NCI-H2107 treated with DMSO at 0.1 percent for 48 hours (cell line): Measurements from ENCODE around the gene MAN1B1.

ENCODE experiments used
- DNase-seq: peaks from one replicate; lab custom pipeline; 2025; ENCODE audit not compliant: unreplicated experiment; lab: John Stamatoyannopoulos, UW

MAN1B1 gene

DNA sequence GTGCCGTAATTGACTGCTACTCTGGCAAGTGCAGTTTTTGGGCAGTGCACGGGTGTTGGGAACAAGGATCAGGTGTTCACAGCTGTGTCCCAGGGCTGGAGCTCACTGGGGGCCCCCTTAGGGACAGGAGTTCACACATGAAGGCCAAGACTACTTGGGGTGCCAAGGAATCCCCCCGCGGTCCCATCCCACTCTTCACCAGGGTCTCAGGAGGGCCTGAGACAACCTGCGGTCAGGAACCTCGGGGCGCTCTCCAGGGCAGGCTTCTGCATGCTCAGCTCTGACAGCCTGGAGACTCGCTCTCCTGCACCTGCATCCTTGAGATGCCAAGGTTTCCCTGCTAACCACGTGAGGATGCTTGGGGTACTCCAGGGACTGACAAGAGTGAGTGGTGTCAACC lies 2.3 kb upstream of the MAN1B1 start:
- no peak for DNase-seq

DNA sequence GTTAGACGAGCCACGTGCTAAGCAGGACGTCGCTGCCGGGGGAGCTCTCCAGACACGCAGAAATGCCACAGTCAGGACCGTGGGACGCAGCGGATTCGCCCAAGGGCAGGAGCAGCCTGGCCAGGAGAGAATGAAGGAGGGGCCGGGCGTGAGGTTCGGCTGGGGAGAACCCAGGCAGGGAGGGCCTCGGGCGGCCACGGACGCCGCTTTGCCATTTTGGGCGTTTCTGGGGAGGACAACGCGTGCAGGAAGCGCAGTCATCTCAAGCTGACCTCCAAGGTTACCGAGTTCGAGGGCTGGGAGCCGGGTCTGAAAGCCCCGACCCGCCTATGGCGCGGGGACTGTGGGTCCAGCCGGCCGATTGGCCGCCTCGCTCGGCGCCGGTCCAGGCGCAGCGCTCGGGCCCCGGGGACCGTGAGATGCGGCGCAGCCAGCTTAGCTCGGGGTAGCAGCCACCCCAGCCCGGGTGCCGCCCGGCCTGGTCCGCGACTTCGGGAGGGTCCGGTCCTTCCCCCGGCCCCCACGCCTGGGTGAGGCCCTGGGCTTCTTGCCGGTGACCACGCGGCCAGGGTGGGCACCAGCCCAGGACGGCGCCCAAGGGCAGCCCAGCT lies 760 bp upstream of the MAN1B1 start:
- no peak for DNase-seq

DNA sequence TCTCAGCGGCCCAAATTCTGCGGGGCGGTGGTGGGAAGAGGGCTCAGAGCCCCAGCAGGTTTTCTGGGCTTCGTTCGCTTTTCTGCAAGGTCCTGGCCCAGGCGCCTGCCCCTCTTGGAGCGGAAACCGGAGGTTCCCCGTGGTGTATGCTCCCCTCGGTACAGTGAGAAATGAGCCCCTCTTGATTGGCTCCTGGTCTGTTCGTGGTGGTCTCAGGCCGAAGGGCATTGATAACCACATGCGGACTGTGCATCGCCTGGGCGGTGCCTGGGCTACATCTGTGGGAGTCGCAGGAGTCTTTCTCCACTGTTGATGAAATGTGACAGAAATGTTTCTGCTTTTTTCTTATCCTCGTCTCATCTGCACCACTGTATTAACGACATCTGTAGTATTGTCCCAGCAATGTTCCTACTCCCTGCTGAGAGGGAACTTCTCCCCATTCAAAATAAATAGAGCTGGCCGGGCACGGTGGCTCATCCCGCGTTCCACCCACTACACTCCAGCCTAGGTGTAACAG lies 682 bp downstream of the MAN1B1 start:
- no peak for DNase-seq

DNA sequence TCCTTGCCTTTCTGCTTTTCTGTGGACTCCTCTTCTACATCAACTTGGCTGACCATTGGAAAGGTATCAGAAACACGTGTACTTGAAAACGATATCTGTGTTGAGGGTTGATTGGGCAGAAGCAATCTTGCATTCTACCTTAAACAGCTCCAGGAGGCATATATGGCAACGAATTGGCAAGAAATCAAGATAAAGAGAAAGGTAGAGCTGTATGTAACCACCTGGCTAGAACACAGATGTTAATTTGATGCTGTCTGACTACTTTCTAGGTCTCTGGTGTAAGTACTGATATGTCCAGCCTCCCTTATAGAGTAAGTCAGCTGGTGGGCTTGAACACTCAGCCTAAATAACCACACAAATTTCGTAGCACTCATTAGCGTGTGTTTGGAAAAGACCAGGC lies 1.3 kb downstream of the MAN1B1 start:
- DNase-seq = peak; percentile 77

DNA sequence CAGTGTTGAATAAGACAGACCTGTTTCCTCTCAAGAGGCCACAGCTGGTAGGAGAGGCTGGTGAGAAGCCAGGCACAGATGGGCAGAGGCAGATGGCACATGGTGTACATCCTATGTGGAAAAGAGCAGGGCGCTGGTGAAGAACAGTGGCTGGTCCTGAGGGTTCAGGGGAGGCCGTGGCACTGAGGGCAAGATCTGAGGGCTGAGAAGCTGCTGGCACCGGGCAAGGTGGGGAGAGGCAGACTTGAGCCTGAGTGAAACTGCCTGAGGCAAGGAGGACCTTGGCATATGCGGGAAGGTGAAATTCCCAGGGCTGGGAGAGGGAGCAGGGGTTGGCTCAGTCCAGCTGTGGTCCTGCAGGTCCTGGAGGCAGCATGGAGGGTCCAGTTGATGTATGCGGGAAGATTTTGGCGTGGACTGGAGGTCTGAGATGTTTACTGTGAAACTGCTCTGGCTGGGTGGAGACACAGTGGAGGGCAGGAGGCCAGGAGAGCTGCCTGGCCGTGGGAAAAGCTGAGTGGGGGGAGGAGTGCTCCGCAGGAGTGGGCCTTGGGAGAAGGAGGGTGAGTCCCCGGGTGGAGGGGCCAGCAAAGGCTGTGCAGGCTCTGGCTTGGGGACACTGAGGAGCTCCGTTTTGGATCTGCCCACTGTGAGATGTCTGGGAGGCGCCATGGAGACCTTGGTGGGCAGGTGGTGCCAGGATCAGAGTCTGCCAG lies 2.6 kb downstream of the MAN1B1 start:
- DNase-seq = no peak

DNA sequence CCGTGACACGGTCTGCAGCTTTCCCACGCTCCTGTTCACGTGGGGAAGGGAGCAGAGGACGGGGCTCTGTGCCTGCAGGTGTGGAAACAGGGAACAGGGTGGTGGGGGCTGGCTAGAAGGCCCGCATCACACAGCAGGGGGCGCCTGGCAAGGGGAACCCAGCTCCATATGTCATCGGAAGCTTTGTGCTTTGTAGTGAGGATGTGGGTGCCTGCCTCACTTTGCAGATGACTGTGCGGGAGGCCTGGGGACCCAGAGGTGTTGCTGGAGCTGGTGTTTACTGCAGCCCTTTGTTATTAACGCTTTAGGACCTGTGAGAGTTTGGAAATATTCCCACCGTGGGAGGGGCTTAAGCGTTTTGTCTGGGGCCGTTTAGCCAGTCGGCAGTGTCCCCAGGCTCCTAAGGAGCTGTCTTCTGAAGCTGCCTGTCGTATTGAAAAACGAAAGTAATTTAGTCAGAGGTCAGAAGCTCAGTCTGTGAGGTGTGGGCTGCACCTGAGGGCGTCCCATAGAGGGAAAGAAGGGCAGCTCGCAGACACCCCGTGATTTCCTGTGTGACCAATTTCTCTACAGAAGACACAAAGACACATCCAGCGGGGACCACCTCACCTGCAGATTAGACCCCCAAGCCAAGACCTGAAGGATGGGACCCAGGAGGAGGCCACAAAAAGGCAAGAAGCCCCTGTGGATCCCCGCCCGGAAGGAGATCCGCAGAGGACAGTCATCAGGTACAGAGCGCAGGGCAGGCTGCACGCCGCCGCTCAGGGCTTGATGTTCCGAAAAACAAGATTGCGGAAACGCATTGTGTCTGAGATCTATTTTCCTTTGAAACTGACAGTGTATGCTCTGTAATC lies 9.1 kb downstream of the MAN1B1 start:
- peak; percentile 66 for DNase-seq

DNA sequence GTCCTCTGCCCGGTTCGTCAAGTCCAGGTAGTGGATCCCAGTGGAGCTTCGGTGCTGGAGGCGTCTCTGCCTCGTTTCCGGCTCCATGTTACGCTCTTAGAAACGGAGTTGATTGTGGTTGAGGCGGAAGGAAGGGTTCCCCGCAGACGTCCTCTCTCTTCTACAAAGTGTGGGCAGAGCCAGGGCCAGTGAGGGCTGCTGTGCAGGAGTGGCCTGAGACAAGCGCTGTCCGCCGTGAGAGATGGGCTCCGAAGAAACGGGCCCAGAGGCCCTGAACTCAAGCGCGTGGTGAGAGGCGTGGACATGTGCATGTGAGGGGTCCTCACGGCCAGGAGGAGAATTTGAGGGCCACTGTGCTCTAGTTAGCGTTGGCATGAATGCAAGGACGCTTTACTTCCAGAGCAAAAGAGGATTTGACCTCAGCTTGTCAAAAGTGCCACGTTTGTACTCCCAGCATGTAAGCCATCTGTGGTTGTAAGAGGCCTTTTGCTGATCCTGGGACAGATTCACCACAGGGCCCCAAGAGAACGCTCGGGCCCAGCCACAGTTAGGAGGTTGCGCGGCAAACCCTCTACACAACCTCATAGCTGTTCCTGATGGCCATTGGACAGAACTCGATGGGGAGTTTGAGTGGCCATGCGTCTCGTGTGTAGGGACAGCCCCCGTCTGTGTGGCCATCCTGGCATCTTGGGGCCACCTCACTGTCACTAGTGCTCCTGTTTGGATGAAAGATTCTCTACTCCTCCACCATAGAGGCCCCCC lies 10.2 kb downstream of the MAN1B1 start:
- DNase-seq = no peak

DNA sequence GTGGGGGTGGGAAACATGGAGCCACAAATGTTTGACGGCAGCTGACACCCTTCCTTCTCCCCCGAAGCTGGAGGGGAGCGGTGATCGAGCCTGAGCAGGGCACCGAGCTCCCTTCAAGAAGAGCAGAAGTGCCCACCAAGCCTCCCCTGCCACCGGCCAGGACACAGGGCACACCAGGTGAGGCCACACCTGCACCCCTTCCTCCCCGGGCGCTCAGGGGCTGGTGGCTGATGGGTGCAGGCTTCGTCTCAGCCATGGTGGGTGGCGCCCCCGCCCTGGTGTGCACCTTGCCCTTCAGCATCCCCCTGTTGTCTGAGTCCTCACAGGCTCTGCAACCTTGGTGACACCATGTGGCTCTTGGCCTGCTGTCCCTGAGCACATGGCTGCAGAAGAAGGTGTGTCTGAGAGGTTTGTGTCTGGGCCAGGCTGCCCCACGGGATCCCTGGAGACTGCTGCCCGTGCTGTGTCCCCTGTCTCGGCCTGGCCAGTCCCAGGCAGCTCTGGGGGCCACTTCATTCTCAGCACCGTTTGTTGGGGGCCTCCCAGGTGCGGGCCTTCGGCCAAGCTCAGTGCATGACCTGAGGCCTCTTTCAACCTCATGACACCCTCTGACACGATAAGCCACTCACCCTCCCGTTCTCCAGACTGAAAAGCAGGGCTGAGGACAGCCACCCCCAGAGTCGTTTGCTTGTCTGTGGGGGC lies 11.1 kb downstream of the MAN1B1 start:
- no peak for DNase-seq

DNA sequence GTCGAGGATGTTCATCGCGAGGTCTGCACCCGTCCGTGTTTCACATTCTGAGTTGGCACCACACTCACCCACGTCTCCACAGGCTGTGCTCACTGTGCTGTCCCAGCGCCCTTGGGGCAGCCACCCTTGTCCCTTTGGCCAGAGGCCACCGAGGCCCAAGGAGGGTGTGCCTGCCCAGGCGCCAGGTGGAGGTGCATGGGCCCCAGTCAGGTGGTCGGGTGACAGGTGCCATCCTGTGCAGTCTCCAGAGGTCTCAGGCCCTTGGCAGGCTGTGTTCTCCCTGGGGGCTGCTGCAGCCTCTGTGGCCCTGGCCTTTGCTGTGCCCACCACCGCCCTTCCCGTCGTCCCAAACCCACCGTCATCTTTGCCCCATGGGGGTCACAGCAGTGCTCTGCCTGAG lies 12.4 kb downstream of the MAN1B1 start:
- no peak for DNase-seq

DNA sequence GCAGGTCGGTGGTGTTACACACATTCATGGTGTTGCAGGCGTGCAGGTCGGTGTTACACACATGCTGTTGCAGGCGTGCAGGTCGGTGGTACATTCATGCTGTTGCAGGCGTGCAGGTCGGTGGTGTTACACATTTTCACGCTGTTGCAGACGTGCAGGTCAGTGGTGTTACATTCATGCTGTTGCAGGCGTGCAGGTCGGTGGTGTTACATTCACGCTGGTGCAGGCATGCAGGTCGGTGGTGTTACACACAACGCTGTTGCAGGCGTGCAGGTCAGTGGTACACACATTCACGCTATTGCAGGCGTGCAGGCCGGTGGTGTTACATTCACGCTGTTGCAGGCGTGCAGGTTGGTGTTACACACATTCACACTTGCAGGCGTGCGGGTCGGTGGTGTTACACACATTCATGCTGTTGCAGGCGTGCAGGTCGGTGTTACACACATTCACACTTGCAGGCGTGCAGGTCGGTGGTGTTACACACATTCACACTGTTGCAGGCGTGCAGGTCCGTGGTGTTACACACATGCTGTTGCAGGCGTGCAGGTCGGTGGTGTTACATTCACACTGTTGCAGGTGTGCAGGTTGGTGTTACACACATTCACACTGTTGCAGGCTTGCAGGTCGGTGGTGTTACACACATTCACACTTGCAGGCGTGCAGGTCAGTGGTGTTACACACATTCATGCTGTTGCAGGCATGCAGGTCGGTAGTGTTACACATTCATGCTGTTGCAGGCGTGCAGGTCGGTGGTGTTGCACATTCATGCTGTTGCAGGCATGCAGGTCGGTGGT lies 16.6 kb downstream of the MAN1B1 start:
- DNase-seq = no peak

DNA sequence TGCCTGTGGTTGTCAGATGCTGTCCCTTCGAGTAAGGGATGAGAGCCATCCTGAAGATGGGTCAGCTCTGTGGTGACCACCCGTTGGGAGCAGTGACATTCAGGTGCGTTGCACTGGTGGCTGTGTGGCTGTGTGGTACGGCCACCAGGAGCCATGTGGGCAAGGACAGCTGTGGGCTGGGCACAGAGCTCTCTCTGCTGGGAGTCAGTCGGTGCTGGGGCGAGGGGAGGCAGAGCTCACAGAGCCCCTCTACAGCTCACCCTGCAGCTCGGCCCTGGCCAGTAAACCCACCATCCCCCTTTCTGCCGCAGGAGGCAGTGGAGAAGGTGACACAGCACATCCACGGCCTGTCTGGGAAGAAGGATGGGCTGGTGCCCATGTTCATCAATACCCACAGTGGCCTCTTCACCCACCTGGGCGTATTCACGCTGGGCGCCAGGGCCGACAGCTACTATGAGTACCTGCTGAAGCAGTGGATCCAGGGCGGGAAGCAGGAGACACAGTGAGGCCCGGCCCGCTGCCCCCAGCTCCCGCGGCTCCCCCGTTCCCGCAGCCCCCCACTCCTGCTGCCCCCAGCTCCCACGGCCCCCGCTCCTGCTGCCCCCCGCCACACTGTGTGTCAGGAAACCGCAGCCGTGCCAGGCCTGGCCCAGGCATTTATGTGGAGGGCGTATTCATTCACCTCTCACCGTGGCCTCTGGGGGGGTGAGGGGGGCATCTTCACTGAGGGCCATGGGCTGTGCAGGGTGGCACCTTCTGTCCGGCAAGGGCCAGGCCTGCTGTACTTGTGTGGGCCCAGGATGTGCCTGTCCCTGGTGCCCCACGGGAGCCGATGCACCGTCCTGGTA lies 19.3 kb downstream of the MAN1B1 start:
- DNase-seq = no peak

DNA sequence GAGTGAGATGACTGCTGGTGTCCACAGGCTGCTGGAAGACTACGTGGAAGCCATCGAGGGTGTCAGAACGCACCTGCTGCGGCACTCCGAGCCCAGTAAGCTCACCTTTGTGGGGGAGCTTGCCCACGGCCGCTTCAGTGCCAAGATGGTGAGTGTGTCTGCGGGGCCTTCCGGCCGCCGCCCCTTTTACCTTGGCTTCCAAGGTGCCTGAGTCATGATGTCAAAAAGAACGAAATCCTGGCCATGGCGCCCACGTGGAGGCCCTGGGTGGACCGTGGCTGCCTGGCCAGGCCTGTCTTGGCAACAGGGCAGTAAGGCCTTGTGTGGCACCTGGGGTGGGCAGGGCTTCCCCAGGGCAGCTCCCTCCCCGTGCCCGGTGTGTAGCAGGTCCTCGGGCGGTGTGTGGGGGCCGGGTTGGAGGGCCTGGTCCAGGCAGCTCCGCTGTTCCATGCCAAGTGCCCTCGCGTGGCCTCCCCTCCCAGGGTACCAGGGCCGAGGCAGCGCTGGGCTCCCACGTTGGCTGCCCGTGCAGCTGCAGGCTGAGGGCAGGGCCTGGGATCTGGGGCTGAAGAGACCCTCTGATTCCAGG lies 20.0 kb downstream of the MAN1B1 start:
- no peak for DNase-seq

DNA sequence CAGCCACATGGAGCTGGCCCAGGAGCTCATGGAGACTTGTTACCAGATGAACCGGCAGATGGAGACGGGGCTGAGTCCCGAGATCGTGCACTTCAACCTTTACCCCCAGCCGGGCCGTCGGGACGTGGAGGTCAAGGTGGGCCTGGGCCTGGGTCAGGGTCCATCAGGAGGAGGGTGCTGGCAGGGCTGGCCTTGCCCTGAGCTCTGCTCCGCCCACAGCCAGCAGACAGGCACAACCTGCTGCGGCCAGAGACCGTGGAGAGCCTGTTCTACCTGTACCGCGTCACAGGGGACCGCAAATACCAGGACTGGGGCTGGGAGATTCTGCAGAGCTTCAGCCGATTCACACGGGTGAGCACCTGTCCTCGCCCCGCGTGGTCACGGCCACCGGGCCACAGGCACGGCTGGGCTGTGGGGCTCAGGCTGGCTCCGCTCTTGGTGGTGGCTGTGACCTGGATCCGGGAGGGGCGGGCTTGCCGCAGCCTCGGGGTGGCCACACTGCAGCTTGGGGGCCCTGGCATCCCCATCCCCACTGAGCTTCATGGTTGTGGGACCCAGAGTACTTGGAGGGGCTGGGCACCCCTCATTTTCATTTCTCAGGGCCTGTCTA lies 20.6 kb downstream of the MAN1B1 start:
- DNase-seq = no peak

DNA sequence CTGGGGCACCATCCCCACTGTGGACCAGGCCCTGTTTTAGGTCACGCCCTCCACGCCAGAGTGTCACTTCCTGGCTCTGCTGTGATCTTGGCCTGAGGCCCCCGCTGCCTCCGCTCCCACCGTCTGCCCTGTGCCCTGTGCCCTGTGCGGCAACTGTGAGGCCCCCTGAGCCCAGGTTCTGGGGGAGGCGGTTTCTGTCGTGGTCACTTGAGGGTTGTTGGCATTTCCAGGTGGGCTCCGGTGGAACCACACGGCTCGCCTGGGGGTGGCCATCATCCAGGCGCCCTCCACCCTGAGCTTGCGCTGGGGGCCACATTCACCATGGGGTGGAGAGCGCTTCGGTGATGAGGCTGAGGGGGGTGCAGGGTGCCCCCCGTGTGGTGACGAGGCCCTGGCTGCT lies 21.2 kb downstream of the MAN1B1 start:
- no peak for DNase-seq

DNA sequence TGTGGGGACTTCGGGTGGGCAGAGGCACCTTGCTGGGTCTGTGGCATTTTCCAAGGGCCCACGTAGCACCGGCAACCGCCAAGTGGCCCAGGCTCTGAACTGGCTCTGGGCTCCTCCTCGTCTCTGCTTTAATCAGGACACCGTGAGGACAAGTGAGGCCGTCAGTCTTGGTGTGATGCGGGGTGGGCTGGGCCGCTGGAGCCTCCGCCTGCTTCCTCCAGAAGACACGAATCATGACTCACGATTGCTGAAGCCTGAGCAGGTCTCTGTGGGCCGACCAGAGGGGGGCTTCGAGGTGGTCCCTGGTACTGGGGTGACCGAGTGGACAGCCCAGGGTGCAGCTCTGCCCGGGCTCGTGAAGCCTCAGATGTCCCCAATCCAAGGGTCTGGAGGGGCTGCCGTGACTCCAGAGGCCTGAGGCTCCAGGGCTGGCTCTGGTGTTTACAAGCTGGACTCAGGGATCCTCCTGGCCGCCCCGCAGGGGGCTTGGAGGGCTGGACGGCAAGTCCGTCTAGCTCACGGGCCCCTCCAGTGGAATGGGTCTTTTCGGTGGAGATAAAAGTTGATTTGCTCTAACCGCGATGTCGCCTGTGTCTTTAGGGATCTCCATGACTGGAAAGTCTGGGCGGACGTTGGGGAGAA lies 21.9 kb downstream of the MAN1B1 start:
- no peak for DNase-seq

DNA sequence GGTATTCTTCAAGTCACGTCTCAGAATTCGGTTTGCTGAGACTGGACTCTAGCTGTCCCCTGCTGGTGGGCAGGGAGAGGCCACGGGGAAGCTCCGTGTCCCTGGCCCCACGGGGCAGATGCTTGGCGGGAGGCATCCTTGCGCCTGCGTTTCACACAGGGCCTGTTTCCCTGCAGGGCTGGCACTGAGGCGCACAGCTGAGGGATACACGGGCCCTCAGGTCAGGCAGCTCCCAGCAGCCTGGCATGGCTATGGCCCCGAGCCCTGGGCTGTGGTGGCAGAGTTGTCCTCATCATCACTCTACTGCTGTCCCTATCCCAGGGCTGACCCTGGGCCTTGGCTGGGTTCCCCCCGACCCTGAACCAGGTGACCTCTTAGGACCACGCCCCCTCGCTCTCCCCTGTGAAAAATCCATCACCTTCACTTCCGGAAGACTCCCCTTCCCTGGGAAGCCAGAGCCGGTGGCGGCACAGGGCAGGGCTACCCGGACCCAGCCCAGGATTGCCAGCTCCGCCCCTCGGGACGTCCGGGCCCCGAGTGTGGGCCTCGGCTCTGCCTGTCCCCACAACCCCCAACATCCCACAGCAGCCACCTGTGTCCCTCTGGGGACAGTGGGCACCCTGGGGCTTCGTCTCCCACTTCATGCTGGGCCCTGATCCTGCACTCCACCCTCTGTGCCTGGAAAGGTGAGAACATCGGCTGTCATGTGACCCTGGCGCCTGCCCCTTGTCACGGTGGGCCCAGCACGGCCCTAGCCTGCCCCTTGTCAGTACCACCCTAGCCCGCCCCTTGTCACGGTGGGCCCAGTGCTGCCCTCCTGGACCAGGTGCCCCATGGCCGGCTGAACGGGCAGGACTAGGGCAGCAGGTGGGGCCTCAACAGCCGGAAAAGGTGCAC lies 22.7 kb downstream of the MAN1B1 start:
- no peak for DNase-seq
